HL-60/S4 treated with retinoic acid at 250 ng/mL for 4 days and 3 days (cell line): Measurements from ENCODE around the gene CELF2.
"Not testable (repeated sequence)": the region's sequence is repeated elsewhere in the genome, so short reads cannot be mapped to it uniquely, and the experiment has no call there.

Experiments used
- in situ Hi-C: fragments of 300-500 bp; cut with MboI; formaldehyde crosslinking; loops from 2 replicates; pipeline ENCODE4 v1.7.0; 2022; ENCODE audit warnings: low sequenced_read_pairs

The CELF2 gene

GRCh38 chr10:11017570-11018431 is at the start of gene CELF2:
TSS of gene CELF2 (plus strand) at chr10:11017872. CDS start at chr10:11018090, 218 bp downstream.
- in situ Hi-C loops = no loop called here

DNA sequence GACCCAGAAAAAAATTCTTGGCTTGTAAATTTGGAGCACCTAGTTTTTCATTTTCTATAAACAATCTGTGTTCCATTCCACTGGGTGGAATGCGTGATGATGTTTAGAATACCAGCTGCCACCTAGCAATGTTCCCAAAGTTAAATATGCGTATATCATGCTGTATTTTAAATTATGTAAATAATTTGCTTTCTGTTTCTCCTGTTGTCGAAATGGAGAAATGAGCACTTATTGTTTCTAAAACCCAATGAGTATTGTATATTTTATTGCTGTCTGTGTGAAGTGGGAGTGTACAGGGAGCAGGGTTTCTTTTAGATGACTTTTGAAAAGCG is 49.4 kb upstream of the CELF2 start:
- in situ Hi-C loops = no loop called here

- in situ Hi-C loops = no loop called here
Observed at GRCh38 chr10:10973310-10973709, 44.4 kb upstream of the CELF2 start.

DNA sequence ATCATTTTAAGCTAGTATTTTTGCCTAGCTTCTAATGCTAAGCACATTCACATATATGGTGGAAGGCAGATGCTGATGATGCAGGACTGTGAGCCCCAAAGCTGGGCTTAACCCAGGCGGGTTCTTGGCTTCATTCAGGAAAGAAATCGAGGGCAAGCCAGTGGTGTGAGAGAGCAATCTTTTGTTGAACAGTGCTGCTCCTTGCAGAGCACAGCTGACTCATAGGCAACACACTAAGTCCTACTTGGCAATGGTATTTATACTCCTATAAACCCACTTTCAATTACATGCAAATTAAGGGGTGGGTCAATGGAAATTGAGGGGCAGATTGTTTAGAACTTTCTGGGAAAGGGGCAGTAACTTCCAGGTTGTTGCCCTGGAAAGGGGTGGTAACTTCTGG is 42.0 kb upstream of the CELF2 start:
- in situ Hi-C loops = no loop called here

DNA sequence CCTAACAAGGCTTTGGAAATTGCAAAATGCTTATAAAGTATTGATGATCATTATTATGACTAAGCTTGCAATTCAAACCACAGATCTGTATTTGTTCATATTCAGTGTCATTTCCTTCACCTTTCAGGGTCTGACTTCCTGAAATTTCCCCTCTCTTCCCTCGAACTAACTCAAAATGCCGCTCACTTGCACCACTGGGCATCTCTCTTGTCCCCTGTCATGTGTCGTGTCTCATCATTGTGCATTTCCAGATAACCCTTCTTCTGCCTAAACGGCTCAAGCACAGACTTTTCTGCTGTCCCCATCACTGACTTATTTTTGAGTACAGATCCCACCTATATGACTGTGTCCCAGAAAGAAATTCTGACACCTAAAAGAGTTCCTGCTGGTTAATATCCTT is 41.0 kb upstream of the CELF2 start:
- in situ Hi-C loops = no loop called here

DNA sequence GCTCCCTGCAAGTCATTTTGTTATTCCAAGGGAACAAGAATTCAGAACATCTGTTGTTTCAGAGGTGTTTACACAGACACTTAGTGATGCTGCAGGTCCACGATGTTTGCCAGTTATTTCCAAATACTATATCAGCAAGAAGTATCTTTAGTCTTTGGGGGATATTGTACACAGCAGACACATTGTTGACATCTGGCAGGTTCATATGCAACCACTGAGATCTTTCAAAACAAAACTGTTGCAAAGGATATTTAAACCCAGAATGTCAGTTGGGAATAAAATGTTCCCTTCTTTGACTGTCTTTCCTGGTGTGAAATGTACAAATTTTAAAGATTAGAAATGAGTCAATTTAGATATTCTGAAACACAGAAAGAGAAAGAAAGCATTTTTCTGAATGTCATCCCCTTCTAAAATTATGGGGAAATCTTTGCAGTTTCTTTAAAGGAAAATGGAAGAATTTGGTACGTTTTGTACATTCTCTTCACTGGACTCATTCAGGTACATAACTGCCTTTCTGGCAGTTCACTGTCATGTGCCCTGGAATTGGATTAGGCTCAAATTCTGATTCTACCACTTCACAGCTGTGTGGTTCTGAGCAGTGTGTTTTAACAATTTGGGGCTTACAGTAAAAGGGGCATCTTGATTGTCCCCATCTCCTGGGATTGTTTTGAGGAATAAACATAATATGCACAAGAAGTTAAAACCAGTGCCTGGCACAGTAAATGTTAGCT is 40.3 kb upstream of the CELF2 start:
- in situ Hi-C loops = no loop called here

GRCh38 chr10:10977978-10978377 is 39.7 kb upstream of the CELF2 start:
- in situ Hi-C loops = no loop called here

DNA sequence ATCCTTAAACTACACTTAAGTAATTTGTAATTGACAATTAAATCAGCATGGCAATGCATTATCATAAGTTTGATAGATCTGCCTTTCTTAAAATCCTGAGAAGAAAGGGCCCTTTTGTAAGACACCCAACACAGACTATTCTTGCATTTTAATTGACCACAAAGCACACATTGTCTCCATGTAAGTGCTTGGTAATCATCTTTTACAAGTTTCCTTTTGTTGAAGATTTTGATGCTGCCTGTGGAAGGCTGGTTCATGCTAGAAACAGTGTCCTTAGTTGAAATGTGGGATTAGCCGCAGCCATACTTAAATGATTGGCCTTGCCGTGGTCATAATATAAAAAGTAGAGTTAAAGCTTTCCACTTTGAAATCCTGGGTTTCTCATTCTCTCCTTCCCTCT is 32.3 kb upstream of the CELF2 start:
- in situ Hi-C loops = no loop called here

- in situ Hi-C loops = no loop called here
Observed at GRCh38 chr10:10986606-10987005, 31.1 kb upstream of the CELF2 start.

DNA sequence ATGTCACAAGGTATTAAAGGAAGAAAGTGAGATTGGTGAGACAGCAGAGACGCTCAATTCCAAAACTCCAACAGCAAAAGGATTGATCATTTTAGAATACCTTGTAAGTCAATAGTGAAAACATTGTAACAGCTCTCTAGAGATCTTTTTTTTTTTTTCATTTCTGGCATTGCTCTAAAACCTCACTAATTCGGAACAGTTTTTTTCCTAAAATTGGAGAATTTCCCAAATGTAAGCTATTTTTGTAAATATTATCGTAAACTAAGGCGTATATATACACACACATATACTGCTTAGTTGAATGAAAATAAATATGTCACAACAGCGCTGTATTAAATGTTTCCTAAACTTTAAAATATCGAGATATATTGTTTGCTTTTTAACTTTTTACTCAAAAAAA is 30.6 kb upstream of the CELF2 start:
- in situ Hi-C loops = no loop called here

- in situ Hi-C loops = no loop called here
Observed at GRCh38 chr10:10989669-10990068, 28.0 kb upstream of the CELF2 start.

GRCh38 chr10:10991144-10991543 is 26.5 kb upstream of the CELF2 start:
- in situ Hi-C loops = no loop called here

DNA sequence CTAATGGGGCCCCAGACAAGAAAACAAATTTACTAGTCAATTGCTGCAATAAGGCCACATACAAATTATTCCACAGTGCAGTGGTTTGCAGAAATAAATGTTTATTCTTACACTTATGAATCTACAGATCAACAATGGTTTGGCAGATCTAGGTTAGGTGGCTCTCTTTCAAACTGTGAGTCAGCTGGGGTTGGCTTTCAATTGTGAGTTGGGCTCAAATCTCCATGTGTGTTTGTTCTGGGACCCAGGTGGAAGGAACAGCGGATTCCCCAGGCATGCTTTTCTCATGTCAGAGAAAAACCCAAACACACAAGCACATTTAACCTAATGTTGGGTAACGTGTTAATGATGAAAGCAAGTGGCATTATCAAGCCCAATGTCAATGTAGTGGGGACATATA is 25.6 kb upstream of the CELF2 start:
- in situ Hi-C loops = no loop called here

DNA sequence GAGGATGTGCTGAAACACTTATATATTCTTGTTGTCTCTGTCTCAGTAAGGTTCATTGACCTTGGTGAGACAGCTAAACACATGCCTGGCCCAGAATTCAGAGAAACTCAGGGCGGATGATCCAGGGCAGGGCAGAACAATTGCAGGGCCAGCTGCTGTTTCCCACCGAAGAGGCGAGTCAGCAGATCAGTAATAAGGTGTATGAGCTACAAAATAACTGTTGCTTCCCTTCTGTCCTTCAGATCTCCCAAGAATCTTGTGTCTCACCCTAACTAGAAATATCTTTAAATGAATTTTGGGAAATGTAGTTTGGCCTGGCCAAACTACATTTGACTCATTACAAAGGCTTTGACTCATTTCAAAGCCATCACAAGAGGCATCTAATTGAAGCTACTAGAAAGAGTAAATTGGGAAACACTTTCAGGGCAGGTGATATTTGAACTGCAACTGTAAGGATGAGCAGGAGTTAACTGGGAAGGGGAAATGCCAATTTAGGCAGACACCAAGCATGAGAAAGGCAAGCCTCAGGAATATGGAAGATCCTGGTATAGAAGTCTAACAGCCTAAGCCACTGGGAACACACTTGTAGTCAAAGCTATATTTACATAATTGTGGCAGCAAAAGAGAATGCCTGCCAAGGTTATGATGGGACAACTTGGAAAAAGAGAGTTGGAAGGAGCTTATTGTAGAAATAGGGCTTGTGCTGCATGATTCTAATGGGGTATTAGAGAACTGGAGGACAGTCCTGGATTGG is 24.5 kb upstream of the CELF2 start:
- in situ Hi-C loops = no loop called here

GRCh38 chr10:10993785-10994184 is 23.9 kb upstream of the CELF2 start:
- in situ Hi-C loops = no loop called here

GRCh38 chr10:10994360-10994759 is 23.3 kb upstream of the CELF2 start:
- in situ Hi-C loops = no loop called here

DNA sequence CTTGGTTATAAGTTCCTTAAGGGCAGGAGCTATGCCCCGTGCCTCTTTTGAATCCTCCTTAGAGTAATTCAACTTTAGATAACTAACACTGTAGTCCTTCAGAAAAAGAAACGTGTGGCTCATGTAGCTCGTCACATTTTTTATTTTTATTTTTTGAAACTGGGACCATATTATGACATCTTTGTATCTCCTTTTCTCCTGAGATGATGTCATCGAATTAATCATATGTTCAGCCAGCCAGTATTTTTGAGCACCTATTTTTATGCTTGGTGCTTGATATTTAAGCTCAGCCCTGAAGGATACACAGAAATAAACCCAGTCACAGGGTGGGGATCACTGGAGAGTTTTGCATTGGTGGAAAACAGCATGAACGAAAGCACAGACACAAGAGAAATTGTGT is 22.6 kb upstream of the CELF2 start:
- in situ Hi-C loops = no loop called here

- in situ Hi-C loops = no loop called here
Observed at GRCh38 chr10:10996966-10997620, 20.6 kb upstream of the CELF2 start.

DNA sequence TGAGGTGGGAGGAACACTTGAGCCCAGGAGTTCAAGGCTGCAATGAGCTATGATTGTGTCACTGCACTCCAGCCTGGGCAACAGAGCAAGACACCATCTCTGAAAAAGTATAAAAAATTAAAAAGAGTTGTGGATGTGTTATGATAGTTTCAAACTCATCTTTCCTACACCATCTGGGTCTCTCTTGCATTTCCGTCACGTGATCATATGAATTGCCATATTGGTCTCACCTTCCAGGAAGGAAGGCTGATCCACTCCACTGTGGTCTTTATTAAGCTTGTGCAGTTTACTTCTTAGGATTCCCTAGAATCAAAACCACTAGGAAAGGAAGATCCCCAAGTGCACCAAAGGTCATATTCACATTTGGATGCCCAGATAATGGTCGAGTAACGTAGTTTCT is 18.2 kb upstream of the CELF2 start:
- in situ Hi-C loops = not testable (repeated sequence)

DNA sequence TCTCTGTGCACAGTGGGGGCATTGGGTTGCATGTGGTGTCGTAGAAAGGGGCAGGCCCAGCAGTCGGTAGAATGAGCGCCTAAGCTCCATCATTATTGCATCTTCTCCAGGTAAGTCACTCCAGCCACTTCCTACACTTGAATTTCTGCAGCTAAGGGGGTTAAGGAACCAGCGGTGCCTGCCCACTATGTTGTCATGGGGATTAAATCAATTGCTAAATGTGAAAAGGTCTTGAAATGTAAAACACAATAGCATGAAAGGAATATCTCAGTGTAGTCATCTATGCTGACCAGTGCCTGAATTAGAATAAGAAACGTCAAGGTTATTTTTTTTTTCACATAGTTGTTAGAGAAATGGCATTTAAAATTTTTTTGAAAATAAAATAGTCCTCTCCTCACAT is 15.2 kb upstream of the CELF2 start:
- in situ Hi-C loops = no loop called here

DNA sequence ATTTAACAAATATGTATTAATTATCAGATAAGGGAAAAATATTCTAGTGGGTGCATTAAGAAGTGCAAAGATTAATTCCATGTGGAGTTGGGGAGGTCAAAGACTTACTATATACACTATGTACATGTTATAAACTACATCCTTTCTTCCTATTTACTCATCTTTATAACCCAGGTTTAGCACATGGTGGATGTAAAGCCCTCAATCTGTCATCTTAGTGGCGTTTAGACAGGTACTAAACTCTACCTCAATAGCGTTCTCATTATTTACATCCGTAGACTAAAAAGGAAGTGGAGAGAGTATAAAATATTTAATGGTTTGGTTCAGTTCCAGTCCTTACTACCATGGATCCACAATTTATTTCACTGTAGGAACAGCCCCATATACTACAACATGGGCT is 14.8 kb upstream of the CELF2 start:
- in situ Hi-C loops = no loop called here
